Suprapubic skin (tissue), 4 donors: ENCODE data around the gene PRB2. TPM values are rescaled to one million over a fixed set of nuclear protein-coding genes. Genes with fewer than 3 reads are reported as not detected.

Experiments
- DNase-seq, 2 donors: peaks; one replicate each; pipeline ENCODE4 v3.0.0-alpha.2; 2019; ENCODE audit warnings: low spot score in 2 of 2
- H3K27ac ChIP-seq: fragments of 200-600 bp; sonication (generic); one replicate; pipeline ENCODE4 v1.5.1; 2019
- H3K27me3 ChIP-seq: fragments of 200-600 bp; sonication (generic); one replicate; pipeline ENCODE4 v1.5.1; 2019
- H3K36me3 ChIP-seq: fragments of 200-600 bp; sonication (generic); one replicate; pipeline ENCODE4 v1.5.1; 2019
- H3K4me1 ChIP-seq: fragments of 200-600 bp; sonication (generic); one replicate; pipeline ENCODE4 v1.5.1; 2019
- H3K4me3 ChIP-seq: fragments of 200-600 bp; sonication (generic); one replicate; pipeline ENCODE4 v1.5.1; 2019; ENCODE audit warnings: mild to moderate bottlenecking
- H3K9me3 ChIP-seq: fragments of 200-600 bp; sonication (generic); one replicate; pipeline ENCODE4 v1.5.1; 2019
- EP300 ChIP-seq: sonication (generic); formaldehyde crosslinking; IDR thresholded peaks from one replicate; pipeline ENCODE4 v1.6.1; 2017; ENCODE audit warnings: antibody characterized with exemption
- POLR2A ChIP-seq, 2 donors: fragments of 450-650 bp; IDR thresholded peaks; one replicate each; pipeline ENCODE4 v1.6.1; 2017; ENCODE audit warnings: antibody characterized with exemption in 2 of 2, mild to moderate bottlenecking in 2 of 2, moderate library complexity in 2 of 2
- POLR2AphosphoS5 ChIP-seq, 3 donors: sonication (generic); formaldehyde crosslinking; IDR thresholded peaks; one replicate each; pipeline ENCODE4 v1.6.1; 2017; ENCODE audit warnings: antibody characterized with exemption in 3 of 3
- WGBS: methylation state at CpG from one replicate; pipeline ENCODE4 v1.1.5; 2018; 5-methylcytosine and 5-hydroxymethylcytosine counted together
- total RNA-seq, 4 donors: library from RNA; depleted of rRNA; stranded (reverse); fragments of >200 nt; gene quantifications; one replicate each; pipeline ENCODE4 v1.1.0, GENCODE V29; 2016
- TF ChIP-seq, protein P1 (sequence below), 2 donors: fragments of 200-600 bp in 1 of 2; fragments of 450-650 bp in 1 of 2; sonication (generic) in 1 of 2; IDR thresholded peaks; one replicate each; pipeline ENCODE4 v1.5.1; 2016 to 2019; ENCODE audit warnings: antibody characterized with exemption in 2 of 2, mild to moderate bottlenecking in 1 of 2, moderate library complexity in 1 of 2

Gene PRB2
- total RNA-seq, 4 donors from 2014 or later, result not detected

DNA sequence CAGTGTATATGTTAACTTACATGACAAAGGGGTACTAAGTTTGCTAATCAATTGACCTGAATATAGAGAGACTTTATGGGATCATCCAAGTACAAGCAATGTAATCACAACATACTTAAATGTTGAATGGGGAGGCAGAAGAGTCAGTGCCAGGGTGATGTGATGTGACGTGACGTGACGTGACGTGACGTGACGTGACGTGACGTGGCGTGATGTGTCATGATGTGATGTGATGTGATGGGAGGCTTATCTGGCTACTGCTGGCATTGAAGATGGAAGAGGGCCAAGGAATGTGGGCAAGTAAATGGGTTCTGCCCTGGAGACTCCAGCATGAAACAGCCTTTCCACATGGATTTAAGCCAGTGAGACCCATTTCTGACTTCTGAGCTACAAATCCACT lies 46.9 kb downstream of the PRB2 start:
- DNase-seq, result no peak
- Histone ChIP-seq H3K27ac (no peak overlapping the region), H3K9me3 (peaks cover 5% of the 10 kb centered on the region), H3K4me1 (no peaks in the 10 kb centered on the region), H3K27me3 (no peaks in the 10 kb centered on the region), H3K4me3 (no peak overlapping the region), H3K36me3 (no peaks in the 10 kb centered on the region)
- 94% methylated on average over 9 of the region's 9 CpGs for WGBS
- TF ChIP-seq EP300, result no peak
- no peak for TF ChIP-seq POLR2A (IDR thresholded peaks at IDR 0.05)
- TF ChIP-seq, protein P1, sequence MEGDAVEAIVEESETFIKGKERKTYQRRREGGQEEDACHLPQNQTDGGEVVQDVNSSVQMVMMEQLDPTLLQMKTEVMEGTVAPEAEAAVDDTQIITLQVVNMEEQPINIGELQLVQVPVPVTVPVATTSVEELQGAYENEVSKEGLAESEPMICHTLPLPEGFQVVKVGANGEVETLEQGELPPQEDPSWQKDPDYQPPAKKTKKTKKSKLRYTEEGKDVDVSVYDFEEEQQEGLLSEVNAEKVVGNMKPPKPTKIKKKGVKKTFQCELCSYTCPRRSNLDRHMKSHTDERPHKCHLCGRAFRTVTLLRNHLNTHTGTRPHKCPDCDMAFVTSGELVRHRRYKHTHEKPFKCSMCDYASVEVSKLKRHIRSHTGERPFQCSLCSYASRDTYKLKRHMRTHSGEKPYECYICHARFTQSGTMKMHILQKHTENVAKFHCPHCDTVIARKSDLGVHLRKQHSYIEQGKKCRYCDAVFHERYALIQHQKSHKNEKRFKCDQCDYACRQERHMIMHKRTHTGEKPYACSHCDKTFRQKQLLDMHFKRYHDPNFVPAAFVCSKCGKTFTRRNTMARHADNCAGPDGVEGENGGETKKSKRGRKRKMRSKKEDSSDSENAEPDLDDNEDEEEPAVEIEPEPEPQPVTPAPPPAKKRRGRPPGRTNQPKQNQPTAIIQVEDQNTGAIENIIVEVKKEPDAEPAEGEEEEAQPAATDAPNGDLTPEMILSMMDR (IDR thresholded peaks at IDR 0.05), result no peak
- no peak for TF ChIP-seq POLR2AphosphoS5 (IDR thresholded peaks at IDR 0.05)

DNA sequence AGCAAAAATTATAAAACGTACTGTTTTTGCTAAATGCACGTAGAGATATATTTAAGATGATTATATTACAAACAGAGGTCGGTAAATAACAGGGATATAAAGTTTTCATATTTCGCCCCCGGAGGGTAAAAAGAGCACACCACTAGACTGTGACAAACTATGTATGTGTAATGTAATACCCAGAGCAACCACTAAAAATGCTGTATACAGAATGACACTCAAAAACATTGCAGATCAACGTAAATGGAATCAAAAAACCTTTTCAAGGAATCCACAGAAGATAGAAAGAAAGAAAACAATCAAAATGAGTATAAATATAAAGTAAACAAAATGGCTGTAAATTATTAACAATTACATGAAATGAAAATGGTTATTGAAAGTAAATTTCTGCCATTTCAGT lies 47.6 kb downstream of the PRB2 start:
- no peak overlapping the region for H3K4me3 ChIP-seq
- no peak overlapping the region for H3K27ac ChIP-seq
- 83% methylated on average over 6 of the region's 6 CpGs for WGBS
- H3K9me3 ChIP-seq, result peaks cover 5% of the 10 kb centered on the region
- no peak for TF ChIP-seq POLR2AphosphoS5 (IDR thresholded peaks at IDR 0.05)
- TF ChIP-seq POLR2A (IDR thresholded peaks at IDR 0.05), result no peak
- TF ChIP-seq EP300, result no peak
- TF ChIP-seq, protein P1 (IDR thresholded peaks at IDR 0.05), result no peak
- no peaks in the 10 kb centered on the region for H3K27me3 ChIP-seq
- no peaks in the 10 kb centered on the region for H3K36me3 ChIP-seq
- H3K4me1 ChIP-seq, result no peaks in the 10 kb centered on the region
- DNase-seq, result no peak

DNA sequence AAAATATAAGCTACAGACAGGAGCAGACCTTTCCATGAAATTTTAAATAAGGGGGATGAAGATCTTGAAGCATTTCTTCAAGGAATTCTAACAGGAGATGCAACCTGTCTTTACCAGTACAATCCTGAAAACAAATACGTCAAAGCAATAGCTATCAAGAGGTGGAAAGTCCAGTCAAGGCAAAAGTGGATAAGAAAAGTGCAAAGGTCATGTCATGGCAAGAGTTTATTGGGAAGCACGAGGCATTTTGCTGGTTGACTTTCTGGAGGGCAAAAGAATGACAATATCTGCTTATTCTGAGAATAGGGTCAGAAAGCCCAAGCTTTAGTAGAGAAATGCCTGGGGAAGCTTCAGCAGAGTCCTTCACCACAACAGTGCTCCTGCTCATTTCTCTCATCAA lies 50.9 kb downstream of the PRB2 start:
- H3K4me1 ChIP-seq, result no peaks in the 10 kb centered on the region
- no peaks in the 10 kb centered on the region for H3K36me3 ChIP-seq
- no peak overlapping the region for H3K27ac ChIP-seq
- DNase-seq, result no peak
- TF ChIP-seq POLR2AphosphoS5 (IDR thresholded peaks at IDR 0.05) (no peak), EP300 (no peak)
- H3K4me3 ChIP-seq, result no peak overlapping the region
- H3K9me3 ChIP-seq, result peaks cover 5% of the 10 kb centered on the region
- WGBS, result 82% methylated on average over 2 of the region's 2 CpGs
- H3K27me3 ChIP-seq, result no peaks in the 10 kb centered on the region

Other genes starting within 250 kb of the PRB2 start
- 1 to 10 TPM; 2.8 to 7.0 (median 4.1) TPM for gene SMIM10L1, start 224.4 kb downstream of the PRB2 start, total RNA-seq
- gene TAS2R42, start 208.6 kb downstream of the PRB2 start, total RNA-seq, result not detected
- gene PRB3, start 125.9 kb downstream of the PRB2 start, total RNA-seq, result under 1 TPM in 1 of 4 donors, not detected in 3; 0.81 TPM
- gene PRB4, start 85.1 kb downstream of the PRB2 start, total RNA-seq, result not detected